Right renal pelvis (tissue), 4 donors: ENCODE data around the gene TEX30. TPM values are rescaled to one million over a fixed set of nuclear protein-coding genes. Genes with fewer than 3 reads are reported as not detected.

Experiments used
- DNase-seq, 4 donors: peaks; one replicate each; pipeline ENCODE4 v3.0.0-alpha.2; 2013; ENCODE audit warnings: low read depth in 4 of 4, low spot score in 3 of 4, missing footprints in 1 of 4
- polyA plus RNA-seq, 4 donors: library from polyadenylated mRNA; unstranded; fragments of 120-200 nt; gene quantifications; one replicate each; pipeline ENCODE4 v1.2.1, GENCODE V29; 2013; ENCODE audit not compliant: insufficient read length in 4 of 4

Gene TEX30
- polyA plus RNA-seq, 4 donors: 34.0 to 36.7 (median 35.5) TPM

DNA sequence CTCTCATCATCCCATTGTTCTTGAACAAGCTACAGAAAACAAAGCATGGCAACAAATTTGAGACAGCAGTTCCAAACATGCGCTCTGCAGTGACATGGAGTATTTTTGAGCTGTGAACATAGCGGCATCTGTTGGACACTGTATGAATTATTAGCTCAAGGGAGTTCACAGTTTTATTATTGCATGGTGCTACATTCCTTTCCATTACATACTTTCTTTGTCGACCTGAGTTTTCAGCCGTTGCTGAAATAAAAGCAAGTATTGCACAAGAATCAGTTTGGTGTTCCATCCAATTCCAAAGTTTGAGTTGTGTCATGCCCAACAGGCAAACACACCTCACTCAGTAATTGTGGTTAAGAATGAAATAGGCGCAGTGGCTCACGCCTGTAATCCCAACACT, 48.7 kb downstream of the TEX30 start:
- peak in 1 of 4 donors; percentile 26 for DNase-seq

DNA sequence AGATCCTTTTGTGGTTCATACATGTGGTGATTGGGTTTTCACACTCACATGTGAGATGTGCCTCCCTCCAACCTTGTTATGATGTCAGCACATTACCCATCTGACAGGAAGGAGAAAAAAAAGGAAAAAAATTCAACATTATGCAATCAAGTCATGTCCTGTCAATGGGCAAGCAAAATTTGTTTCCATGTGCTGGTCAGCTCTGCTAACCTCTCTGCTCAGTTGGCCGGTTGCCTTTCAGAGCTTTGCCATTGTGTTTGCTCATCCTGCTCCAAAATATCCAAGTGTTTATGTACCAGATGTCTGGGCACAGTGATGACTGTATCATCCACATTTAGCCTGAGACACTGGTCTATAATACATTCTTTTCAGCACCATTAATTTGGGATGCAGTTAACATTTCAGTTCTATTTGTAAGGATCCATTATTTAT, 51.8 kb downstream of the TEX30 start:
- DNase-seq: no peak

- DNase-seq: no peak
Observed at GRCh38 chr13:102718746-102719145, 54.8 kb downstream of the TEX30 start.

Other genes with a start within 250 kb of the TEX30 start
- 10 to 100 TPM; 51.4 to 70.7 (median 61.4) TPM for gene TPP2, start 176.8 kb downstream of the TEX30 start, polyA plus RNA-seq
- 1 to 10 TPM in 2 of 4 donors, under 1 TPM in 2; 0.21 to 1.3 (median 0.74) TPM for gene METTL21C, start 78.7 kb downstream of the TEX30 start, polyA plus RNA-seq
- gene POGLUT2, start 25.2 kb upstream of the TEX30 start, polyA plus RNA-seq: 10 to 100 TPM; 48.9 to 57.8 (median 56.2) TPM
- gene BIVM, start 25.3 kb upstream of the TEX30 start, polyA plus RNA-seq: 10 to 100 TPM; 45.8 to 63.6 (median 53.0) TPM
- 10 to 100 TPM; 73.8 to 79.8 (median 75.4) TPM for gene ERCC5, start 72.2 kb upstream of the TEX30 start, polyA plus RNA-seq